HG03103 (cell line): ENCODE results near the gene WASHC2A.
"Not testable (repeated sequence)": the region's sequence is repeated elsewhere in the genome, so short reads cannot be mapped to it uniquely, and the experiment has no call there.

Source experiments
- ATAC-seq: cut with Tn5 transposase; IDR thresholded peaks from one replicate; pipeline ENCODE4 v1.9.1; 2021; ENCODE audit warnings: low read depth; ENCODE audit not compliant: unreplicated experiment

The WASHC2A gene

GRCh38 chr10:50063100-50063499, 4.7 kb upstream of the WASHC2A start:
- ATAC-seq = no peak

GRCh38 chr10:50068352-50068659, 552 bp downstream of the WASHC2A start:
- not testable (repeated sequence) for ATAC-seq

- ATAC-seq = not testable (repeated sequence)
These were observed 7.4 kb downstream of the WASHC2A start for GRCh38 chr10:50075139-50075538.

- ATAC-seq = not testable (repeated sequence)
These were observed 7.8 kb downstream of the WASHC2A start for GRCh38 chr10:50075544-50075943.

- ATAC-seq = not testable (repeated sequence)
These were observed 23.6 kb downstream of the WASHC2A start for GRCh38 chr10:50091304-50091703.

- ATAC-seq = not testable (repeated sequence)
These were observed 25.2 kb downstream of the WASHC2A start for GRCh38 chr10:50092928-50093327.

GRCh38 chr10:50094630-50095029, 26.9 kb downstream of the WASHC2A start:
- not testable (repeated sequence) for ATAC-seq

- not testable (repeated sequence) for ATAC-seq
These were observed 27.6 kb downstream of the WASHC2A start for GRCh38 chr10:50095402-50095801.

- not testable (repeated sequence) for ATAC-seq
These were observed 29.0 kb downstream of the WASHC2A start for GRCh38 chr10:50096722-50097121.

GRCh38 chr10:50098645-50099044, 30.9 kb downstream of the WASHC2A start:
- not testable (repeated sequence) for ATAC-seq

- ATAC-seq = not testable (repeated sequence)
These were observed 33.4 kb downstream of the WASHC2A start for GRCh38 chr10:50101139-50101582.

- not testable (repeated sequence) for ATAC-seq
These were observed 34.0 kb downstream of the WASHC2A start for GRCh38 chr10:50101747-50102146.

GRCh38 chr10:50102267-50102666, 34.5 kb downstream of the WASHC2A start:
- ATAC-seq = peak; percentile 78

GRCh38 chr10:50108999-50109698, 41.4 kb downstream of the WASHC2A start:
- not testable (repeated sequence) for ATAC-seq

- not testable (repeated sequence) for ATAC-seq
These were observed 44.8 kb downstream of the WASHC2A start for GRCh38 chr10:50112419-50113112.

- not testable (repeated sequence) for ATAC-seq
These were observed 59.0 kb downstream of the WASHC2A start for GRCh38 chr10:50126765-50127164.

- ATAC-seq = not testable (repeated sequence)
These were observed 60.1 kb downstream of the WASHC2A start for GRCh38 chr10:50127770-50128292.

- ATAC-seq = not testable (repeated sequence)
These were observed 63.7 kb downstream of the WASHC2A start for GRCh38 chr10:50131245-50131965.

- not testable (repeated sequence) for ATAC-seq
These were observed 64.6 kb downstream of the WASHC2A start for GRCh38 chr10:50132322-50132721.

GRCh38 chr10:50132841-50133240, 65.1 kb downstream of the WASHC2A start:
- ATAC-seq = not testable (repeated sequence)
